SH-SY5Y (cell line): Measurements from ENCODE around the gene SLC9A9.

Experiments
- GATA2 ChIP-seq: IDR thresholded peaks from 2 replicates; pipeline ENCODE4 v1.6.1; 2011; ENCODE audit warnings: mild to moderate bottlenecking, low read depth, low read length
- GATA3 ChIP-seq: IDR thresholded peaks from 2 replicates; pipeline ENCODE4 v1.6.1; 2011; ENCODE audit warnings: low read depth, mild to moderate bottlenecking, low read length, moderate library complexity

DNA sequence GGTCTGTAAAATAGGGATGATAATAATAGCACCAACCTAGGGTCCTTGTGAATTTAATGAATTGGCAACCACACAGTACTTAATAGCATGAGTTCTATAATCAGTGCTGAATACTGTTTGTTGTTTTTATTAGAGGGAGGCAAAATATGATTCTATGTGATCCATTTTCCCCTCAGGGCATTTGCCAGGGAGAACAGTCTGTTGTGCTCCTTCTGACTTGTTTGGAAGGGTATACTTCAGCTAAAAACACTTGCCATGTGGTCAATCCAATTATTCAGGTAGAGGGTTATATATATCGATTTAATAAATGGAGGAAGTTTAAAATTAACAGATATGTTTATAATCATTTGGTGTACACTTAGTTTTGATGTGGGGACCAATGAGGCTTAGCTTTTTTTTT lies 423.4 kb downstream of the SLC9A9 start:
- TF ChIP-seq GATA2 (no peak), GATA3 (no peak)
